ENCODE results near the gene CHRNB1. TPM values are rescaled to one million over a fixed set of nuclear protein-coding genes. Genes with fewer than 3 reads are reported as not detected.

Gene CHRNB1
- polyA plus RNA-seq, 1 donor (not counting 4 experiments of a cell fraction or from before 2014, with no cell fraction given) = 22.0 TPM

- Histone ChIP-seq H3K4me1 (ENCODE audit: control insufficient read depth, extremely low read depth, insufficient read depth, low read length) (peaks cover 8% of the 10 kb centered on the region), H3K9me1 (ENCODE audit: control insufficient read depth, extremely low read depth, insufficient read depth, low read length) (no peaks in the 10 kb centered on the region), H4K20me1 (ENCODE audit: control insufficient read depth, extremely low read depth, insufficient read depth, low read length) (no peaks in the 10 kb centered on the region), H3K9me3 (ENCODE audit: control insufficient read depth, low read depth, low read length) (no peaks in the 10 kb centered on the region), H3K4me3 (ENCODE audit: control insufficient read depth in 2 of 3, extremely low read depth in 1 of 3, insufficient read depth in 2 of 3, low read depth in 1 of 3, low read length in 3 of 3) (no peak overlapping the region), H3K36me3 (ENCODE audit: control insufficient read depth in 2 of 2, extremely low read depth in 1 of 2, insufficient read depth in 2 of 2, low read length in 2 of 2) (peaks cover 0 to 8% of the 10 kb centered on the region in 2 experiments), H2AFZ (ENCODE audit: control insufficient read depth, low read length) (no peak overlapping the region), H3K4me2 (ENCODE audit: control insufficient read depth, extremely low read depth, insufficient read depth, low read depth, low read length) (peak overlapping the region; percentile 25), H3K27ac (ENCODE audit: control insufficient read depth, insufficient read depth, low read length) (no peak overlapping the region), H3K27me3 (ENCODE audit: control insufficient read depth, extremely low read depth, insufficient read depth, low read length) (no peaks in the 10 kb centered on the region), H3K9ac (ENCODE audit: control insufficient read depth, extremely low read depth, insufficient read depth, low read length) (no peak overlapping the region), H3K79me2 (ENCODE audit: control insufficient read depth, insufficient read depth, low read length) (no peaks in the 10 kb centered on the region)
- dilution Hi-C loops (cut with MboI; ENCODE audit: extremely low pct_ligation_motif_present, low sequenced_read_pairs) = no loop called here
- TF ChIP-seq CTCF (optimal IDR thresholded peaks at IDR 0.05 in 1 of 3, IDR thresholded peaks at IDR 0.05 in 1 of 3, conservative IDR thresholded peaks at IDR 0.05 in 1 of 3; ENCODE audit: extremely low read depth in 1 of 3, insufficient read depth in 2 of 3, low read length in 3 of 3) (no peak), EZH2 (IDR thresholded peaks at IDR 0.05; ENCODE audit: low read length) (no peak)
- no peak for DNase-seq (ENCODE audit: low read depth, low spot score)
- no peak for FAIRE-seq
Observed at GRCh38 chr17:7413346-7413985, 31.4 kb upstream of the CHRNB1 start.

GRCh38 chr17:7414837-7415236 lies 30.0 kb upstream of the CHRNB1 start:
- Histone ChIP-seq H3K27ac (ENCODE audit: control insufficient read depth, insufficient read depth, low read length) (no peak overlapping the region), H3K79me2 (ENCODE audit: control insufficient read depth, insufficient read depth, low read length) (no peaks in the 10 kb centered on the region), H3K27me3 (ENCODE audit: control insufficient read depth, extremely low read depth, insufficient read depth, low read length) (no peaks in the 10 kb centered on the region), H3K4me1 (ENCODE audit: control insufficient read depth, extremely low read depth, insufficient read depth, low read length) (peaks cover 8% of the 10 kb centered on the region), H3K9me3 (ENCODE audit: control insufficient read depth, low read depth, low read length) (no peaks in the 10 kb centered on the region), H2AFZ (ENCODE audit: control insufficient read depth, low read length) (no peak overlapping the region), H3K36me3 (ENCODE audit: control insufficient read depth in 2 of 2, extremely low read depth in 1 of 2, insufficient read depth in 2 of 2, low read length in 2 of 2) (peaks cover 0 to 6% of the 10 kb centered on the region in 2 experiments), H3K4me3 (ENCODE audit: control insufficient read depth in 2 of 3, extremely low read depth in 1 of 3, insufficient read depth in 2 of 3, low read depth in 1 of 3, low read length in 3 of 3) (no peak overlapping the region), H3K9me1 (ENCODE audit: control insufficient read depth, extremely low read depth, insufficient read depth, low read length) (no peaks in the 10 kb centered on the region), H4K20me1 (ENCODE audit: control insufficient read depth, extremely low read depth, insufficient read depth, low read length) (no peaks in the 10 kb centered on the region), H3K4me2 (ENCODE audit: control insufficient read depth, extremely low read depth, insufficient read depth, low read depth, low read length) (no peak overlapping the region), H3K9ac (ENCODE audit: control insufficient read depth, extremely low read depth, insufficient read depth, low read length) (no peak overlapping the region)
- no peak for FAIRE-seq
- DNase-seq (ENCODE audit: low read depth, low spot score) = no peak
- no peak for TF ChIP-seq CTCF (optimal IDR thresholded peaks at IDR 0.05 in 1 of 3, IDR thresholded peaks at IDR 0.05 in 1 of 3, conservative IDR thresholded peaks at IDR 0.05 in 1 of 3; ENCODE audit: extremely low read depth in 1 of 3, insufficient read depth in 2 of 3, low read length in 3 of 3)
- no peak for TF ChIP-seq EZH2 (IDR thresholded peaks at IDR 0.05; ENCODE audit: low read length)
- dilution Hi-C loops (cut with MboI; ENCODE audit: extremely low pct_ligation_motif_present, low sequenced_read_pairs) = no loop called here
